CD4-positive, alpha-beta T cell treated with Interleukin-6 for 4 hours (primary cell): ENCODE measurements around the gene KRTAP3-2.
"Not testable (repeated sequence)": the region's sequence is repeated elsewhere in the genome, so short reads cannot be mapped to it uniquely, and the experiment has no call there.

Experiments used
- DNase-seq: peaks from one replicate; pipeline ENCODE4 v3.0.0-alpha.2; 2020; ENCODE audit warnings: mixed read lengths

KRTAP3-2 gene

GRCh38 chr17:40999563-40999962 is at the start of gene KRTAP3-2:
TSS of gene KRTAP3-2 (minus strand) at chr17:40999906. CDS start at chr17:40999853, 53 bp downstream.
- DNase-seq: not testable (repeated sequence)

GRCh38 chr17:41049110-41049509 is 49.4 kb upstream of the KRTAP3-2 start:
- DNase-seq: no peak

GRCh38 chr17:41048441-41048840 is 48.7 kb upstream of the KRTAP3-2 start:
- no peak for DNase-seq

- not testable (repeated sequence) for DNase-seq
These were observed 47.2 kb upstream of the KRTAP3-2 start, which contains the start of gene KRTAP2-1 for GRCh38 chr17:41046735-41047465. TSS of gene KRTAP2-1 (minus strand) at chr17:41047316. CDS start at chr17:41047267, 49 bp downstream.

GRCh38 chr17:41042953-41043352 is 43.2 kb upstream of the KRTAP3-2 start:
- DNase-seq: no peak

- not testable (repeated sequence) for DNase-seq
These were observed 41.3 kb upstream of the KRTAP3-2 start, which contains the start of gene KRTAP1-1 for GRCh38 chr17:41040783-41041571. TSS of gene KRTAP1-1 (minus strand) at chr17:41041450. CDS start at chr17:41041397, 53 bp downstream.

- no peak for DNase-seq
These were observed 38.2 kb upstream of the KRTAP3-2 start for GRCh38 chr17:41037853-41038350.

GRCh38 chr17:41034346-41034935 is 34.7 kb upstream of the KRTAP3-2 start, which contains the start of gene KRTAP1-3:
TSS of gene KRTAP1-3 (minus strand) at chr17:41034874. CDS start at chr17:41034821, 53 bp downstream.
- not testable (repeated sequence) for DNase-seq

- DNase-seq: no peak
These were observed 30.0 kb upstream of the KRTAP3-2 start, which contains the start of gene KRTAP1-4 for GRCh38 chr17:41029633-41030245. TSS of gene KRTAP1-4 (minus strand) at chr17:41030195. CDS start at chr17:41030078, 117 bp downstream.

- no peak for DNase-seq
These were observed 27.2 kb upstream of the KRTAP3-2 start, which contains the start of gene KRTAP1-5 for GRCh38 chr17:41026715-41027471. TSS of gene KRTAP1-5 (minus strand) at chr17:41027208. CDS start at chr17:41027155, 53 bp downstream.

GRCh38 chr17:41024697-41025096 is 25.0 kb upstream of the KRTAP3-2 start:
- no peak for DNase-seq

GRCh38 chr17:41020336-41020735 is 20.6 kb upstream of the KRTAP3-2 start:
- DNase-seq: no peak

- no peak for DNase-seq
These were observed 19.7 kb upstream of the KRTAP3-2 start for GRCh38 chr17:41019415-41019814.

GRCh38 chr17:41018541-41018940 is 18.8 kb upstream of the KRTAP3-2 start:
- DNase-seq: no peak

- no peak for DNase-seq
These were observed 17.0 kb upstream of the KRTAP3-2 start for GRCh38 chr17:41016578-41017215.

- no peak for DNase-seq
These were observed 15.7 kb upstream of the KRTAP3-2 start for GRCh38 chr17:41015454-41015853.

GRCh38 chr17:41013606-41014005 is 13.9 kb upstream of the KRTAP3-2 start:
- DNase-seq: no peak

- DNase-seq: no peak
These were observed 13.5 kb upstream of the KRTAP3-2 start for GRCh38 chr17:41013181-41013580.

- DNase-seq: no peak
These were observed 12.8 kb upstream of the KRTAP3-2 start for GRCh38 chr17:41012326-41013120.

GRCh38 chr17:41010441-41010840 is 10.7 kb upstream of the KRTAP3-2 start:
- DNase-seq: no peak
